ENCODE measurements around the gene KCNJ14.

KCNJ14 gene

DNA sequence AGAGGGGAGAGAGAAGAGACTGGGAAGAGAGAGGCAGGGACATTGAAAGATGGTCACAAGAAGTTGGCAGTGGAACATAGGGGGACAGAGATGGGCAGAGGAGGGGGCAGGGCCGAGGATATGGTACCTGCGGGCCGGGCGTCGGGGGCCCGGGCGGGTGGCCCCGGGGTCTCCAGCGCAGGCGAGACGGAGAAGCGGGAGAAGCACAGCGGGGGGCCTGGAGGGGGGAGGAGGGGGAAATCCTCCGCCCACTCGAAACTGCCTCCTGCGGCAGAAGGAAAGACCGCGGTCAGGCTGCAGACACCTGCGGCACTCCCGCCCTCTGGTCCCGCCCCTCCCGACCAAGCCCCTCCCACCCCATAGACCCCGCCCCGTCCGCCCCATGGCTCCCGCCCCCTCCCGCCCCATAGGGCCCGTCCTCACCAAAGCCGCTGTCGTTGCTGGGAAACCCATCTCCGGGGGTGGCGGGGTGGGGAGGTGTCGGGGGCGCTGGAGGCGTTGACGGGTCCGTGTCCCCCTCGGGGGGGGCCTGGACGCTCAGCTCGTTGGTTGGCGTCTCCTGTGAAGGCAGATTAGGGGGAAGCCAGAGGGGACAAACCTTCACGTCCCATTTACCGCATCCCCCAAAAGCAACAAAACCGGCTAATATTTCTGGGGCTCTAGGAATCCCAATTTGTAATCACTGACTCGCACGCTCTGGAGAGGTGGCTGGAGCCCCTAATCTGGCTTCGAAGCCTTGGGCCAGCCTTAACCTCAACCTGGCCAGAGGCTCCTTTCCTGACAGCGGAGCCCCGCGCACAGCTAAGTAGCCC is 35.8 kb downstream of the KCNJ14 start:
- no peaks in the 10 kb centered on the region for H3K36me3 ChIP-seq (ENCODE audit: insufficient read depth, low read length)
- no peaks in the 10 kb centered on the region for H3K9me3 ChIP-seq (ENCODE audit: insufficient read depth, low read depth, low read length)
- peaks cover 8% of the 10 kb centered on the region for H3K27me3 ChIP-seq (ENCODE audit: insufficient read depth, low read length)
- WGBS = 3% methylated on average over 36 of the region's 50 CpGs
- peak overlapping the region; percentile 89; the same call in 1 of the 2 replicates for H3K27ac ChIP-seq (ENCODE audit: low read depth, low read length)
- H3K9ac ChIP-seq (ENCODE audit: low read depth, low read length) = no peak overlapping the region
- peak overlapping the region; percentile 60 for H3K4me3 ChIP-seq (ENCODE audit: low read length)
- H3K4me1 ChIP-seq (ENCODE audit: insufficient read depth, low read length) = peaks cover 7% of the 10 kb centered on the region

GRCh38 chr19:48491793-48492123 is 36.4 kb downstream of the KCNJ14 start:
- H3K27ac ChIP-seq (ENCODE audit: low read depth, low read length) = peak overlapping the region; percentile 89; the same call in 1 of the 2 replicates
- H3K9me3 ChIP-seq (ENCODE audit: insufficient read depth, low read depth, low read length) = no peaks in the 10 kb centered on the region
- H3K27me3 ChIP-seq (ENCODE audit: insufficient read depth, low read length) = peaks cover 8% of the 10 kb centered on the region
- WGBS = 9% methylated on average over 10 of the region's 10 CpGs
- peak overlapping the region; percentile 60 for H3K4me3 ChIP-seq (ENCODE audit: low read length)
- H3K9ac ChIP-seq (ENCODE audit: low read depth, low read length) = no peak overlapping the region
- no peaks in the 10 kb centered on the region for H3K36me3 ChIP-seq (ENCODE audit: insufficient read depth, low read length)
- H3K4me1 ChIP-seq (ENCODE audit: insufficient read depth, low read length) = peaks cover 7% of the 10 kb centered on the region

GRCh38 chr19:48492925-48493717 is 37.7 kb downstream of the KCNJ14 start:
- Histone ChIP-seq H3K9me3 (ENCODE audit: insufficient read depth, low read depth, low read length) (no peaks in the 10 kb centered on the region), H3K4me1 (ENCODE audit: insufficient read depth, low read length) (peaks cover 7% of the 10 kb centered on the region), H3K4me3 (ENCODE audit: low read length) (peak overlapping the region; percentile 69), H3K36me3 (ENCODE audit: insufficient read depth, low read length) (no peaks in the 10 kb centered on the region), H3K9ac (ENCODE audit: low read depth, low read length) (peak overlapping the region; percentile 73), H3K27ac (ENCODE audit: low read depth, low read length) (peak overlapping the region; percentile 84; the same call in 1 of the 2 replicates), H3K27me3 (ENCODE audit: insufficient read depth, low read length) (peaks cover 8% of the 10 kb centered on the region)
- 2% methylated on average over 43 of the region's 47 CpGs for WGBS

- H3K4me3 ChIP-seq (ENCODE audit: low read length) = peak overlapping the region; percentile 69
- peak overlapping the region; percentile 73 for H3K9ac ChIP-seq (ENCODE audit: low read depth, low read length)
- no peaks in the 10 kb centered on the region for H3K9me3 ChIP-seq (ENCODE audit: insufficient read depth, low read depth, low read length)
- H3K36me3 ChIP-seq (ENCODE audit: insufficient read depth, low read length) = no peaks in the 10 kb centered on the region
- peaks cover 8% of the 10 kb centered on the region for H3K27me3 ChIP-seq (ENCODE audit: insufficient read depth, low read length)
- H3K4me1 ChIP-seq (ENCODE audit: insufficient read depth, low read length) = peaks cover 7% of the 10 kb centered on the region
- H3K27ac ChIP-seq (ENCODE audit: low read depth, low read length) = no peak overlapping the region; the same call in 1 of the 2 replicates
- WGBS = 5% methylated on average over 70 of the region's 70 CpGs
Measured at GRCh38 chr19:48493718-48494401, 38.5 kb downstream of the KCNJ14 start.

DNA sequence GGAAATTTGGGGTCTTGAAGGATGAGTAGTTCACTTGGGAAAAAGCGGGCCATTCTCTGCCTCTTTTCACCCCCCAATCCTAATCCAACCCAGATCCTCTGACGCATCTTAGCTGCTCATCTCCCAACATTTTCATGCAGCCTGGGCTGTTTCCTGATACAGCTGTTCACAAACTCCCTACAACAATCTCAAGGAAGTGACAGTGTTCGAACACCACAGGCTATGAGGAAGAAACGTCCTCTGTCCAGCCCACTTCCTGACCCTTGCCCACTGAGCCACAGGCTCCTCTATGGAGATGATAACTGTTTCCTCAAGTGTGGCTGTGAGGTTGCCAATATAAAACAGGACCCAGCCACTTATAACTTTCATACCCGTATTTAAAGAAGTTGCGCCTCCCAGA is 40.0 kb downstream of the KCNJ14 start:
- Histone ChIP-seq H3K4me3 (ENCODE audit: low read length) (no peak overlapping the region), H3K4me1 (ENCODE audit: insufficient read depth, low read length) (peaks cover 2% of the 10 kb centered on the region; the same call in 1 of the 2 replicates), H3K27ac (ENCODE audit: low read depth, low read length) (no peak overlapping the region), H3K36me3 (ENCODE audit: insufficient read depth, low read length) (no peaks in the 10 kb centered on the region), H3K9ac (ENCODE audit: low read depth, low read length) (no peak overlapping the region), H3K27me3 (ENCODE audit: insufficient read depth, low read length) (peaks cover 3% of the 10 kb centered on the region; the same call in 1 of the 2 replicates), H3K9me3 (ENCODE audit: insufficient read depth, low read depth, low read length) (no peaks in the 10 kb centered on the region)
- WGBS = 92% methylated on average over 6 of the region's 6 CpGs

- H3K36me3 ChIP-seq (ENCODE audit: insufficient read depth, low read length) = no peaks in the 10 kb centered on the region
- 94% methylated on average over 45 of the region's 45 CpGs for WGBS
- H3K4me3 ChIP-seq (ENCODE audit: low read length) = no peak overlapping the region
- H3K27ac ChIP-seq (ENCODE audit: low read depth, low read length) = no peak overlapping the region
- H3K4me1 ChIP-seq (ENCODE audit: insufficient read depth, low read length) = no peaks in the 10 kb centered on the region
- no peak overlapping the region for H3K9ac ChIP-seq (ENCODE audit: low read depth, low read length)
- no peaks in the 10 kb centered on the region for H3K9me3 ChIP-seq (ENCODE audit: insufficient read depth, low read depth, low read length)
- H3K27me3 ChIP-seq (ENCODE audit: insufficient read depth, low read length) = peaks cover 3% of the 10 kb centered on the region; the same call in 1 of the 2 replicates
Measured at GRCh38 chr19:48496959-48497727, 41.8 kb downstream of the KCNJ14 start.

- no peaks in the 10 kb centered on the region for H3K9me3 ChIP-seq (ENCODE audit: insufficient read depth, low read depth, low read length)
- 93% methylated on average over 46 of the region's 46 CpGs for WGBS
- peaks cover 3% of the 10 kb centered on the region; the same call in 1 of the 2 replicates for H3K27me3 ChIP-seq (ENCODE audit: insufficient read depth, low read length)
- H3K27ac ChIP-seq (ENCODE audit: low read depth, low read length) = no peak overlapping the region
- no peak overlapping the region for H3K4me3 ChIP-seq (ENCODE audit: low read length)
- H3K36me3 ChIP-seq (ENCODE audit: insufficient read depth, low read length) = no peaks in the 10 kb centered on the region
- no peak overlapping the region for H3K9ac ChIP-seq (ENCODE audit: low read depth, low read length)
- H3K4me1 ChIP-seq (ENCODE audit: insufficient read depth, low read length) = 0 out of 2 replicates have a peak, but pooled peaks cover 3% of the 10 kb centered on the region
Measured at GRCh38 chr19:48497728-48498594, 42.6 kb downstream of the KCNJ14 start.

DNA sequence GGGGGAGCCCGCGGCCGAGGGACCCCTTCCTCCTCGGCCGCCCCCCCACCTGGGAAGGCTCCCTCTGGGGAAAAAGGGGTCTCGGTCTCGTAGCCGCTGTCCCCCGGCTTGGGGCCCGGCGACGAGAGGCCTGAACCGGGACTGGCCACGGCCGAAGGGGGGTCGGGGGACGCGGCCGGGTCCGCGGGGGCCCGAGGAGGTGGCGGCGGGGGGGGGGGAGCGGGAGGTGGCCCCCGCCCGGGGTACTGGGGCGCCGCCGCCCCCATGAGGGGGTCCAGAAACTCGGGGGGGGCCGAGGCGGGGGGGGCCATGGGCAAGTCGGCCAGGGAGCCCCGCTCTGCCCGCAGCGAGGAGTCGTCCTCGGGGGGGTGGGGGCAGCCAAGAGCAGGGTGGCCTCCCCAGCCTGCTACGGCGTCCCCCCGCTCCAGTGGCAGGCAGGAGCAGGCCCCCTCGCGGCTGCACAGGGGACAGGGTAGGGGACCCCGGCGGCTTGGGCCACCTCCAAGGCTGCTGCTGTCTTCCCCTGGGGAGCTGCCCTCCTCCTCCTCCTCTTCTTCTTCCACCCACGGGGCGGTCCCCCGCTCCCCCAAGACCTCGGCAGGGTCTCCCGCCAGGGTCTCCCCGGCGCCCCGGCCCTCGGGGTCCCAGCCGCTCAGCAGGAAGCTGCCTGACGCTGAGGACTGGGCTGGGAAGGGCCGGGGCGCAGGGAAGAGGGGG is 43.4 kb downstream of the KCNJ14 start:
- Histone ChIP-seq H3K27me3 (ENCODE audit: insufficient read depth, low read length) (peaks cover 3% of the 10 kb centered on the region; the same call in 1 of the 2 replicates), H3K36me3 (ENCODE audit: insufficient read depth, low read length) (no peaks in the 10 kb centered on the region), H3K4me3 (ENCODE audit: low read length) (no peak overlapping the region), H3K27ac (ENCODE audit: low read depth, low read length) (no peak overlapping the region), H3K9me3 (ENCODE audit: insufficient read depth, low read depth, low read length) (no peaks in the 10 kb centered on the region), H3K9ac (ENCODE audit: low read depth, low read length) (no peak overlapping the region), H3K4me1 (ENCODE audit: insufficient read depth, low read length) (0 out of 2 replicates have a peak, but pooled peaks cover 3% of the 10 kb centered on the region)
- WGBS = 93% methylated on average over 57 of the region's 59 CpGs

DNA sequence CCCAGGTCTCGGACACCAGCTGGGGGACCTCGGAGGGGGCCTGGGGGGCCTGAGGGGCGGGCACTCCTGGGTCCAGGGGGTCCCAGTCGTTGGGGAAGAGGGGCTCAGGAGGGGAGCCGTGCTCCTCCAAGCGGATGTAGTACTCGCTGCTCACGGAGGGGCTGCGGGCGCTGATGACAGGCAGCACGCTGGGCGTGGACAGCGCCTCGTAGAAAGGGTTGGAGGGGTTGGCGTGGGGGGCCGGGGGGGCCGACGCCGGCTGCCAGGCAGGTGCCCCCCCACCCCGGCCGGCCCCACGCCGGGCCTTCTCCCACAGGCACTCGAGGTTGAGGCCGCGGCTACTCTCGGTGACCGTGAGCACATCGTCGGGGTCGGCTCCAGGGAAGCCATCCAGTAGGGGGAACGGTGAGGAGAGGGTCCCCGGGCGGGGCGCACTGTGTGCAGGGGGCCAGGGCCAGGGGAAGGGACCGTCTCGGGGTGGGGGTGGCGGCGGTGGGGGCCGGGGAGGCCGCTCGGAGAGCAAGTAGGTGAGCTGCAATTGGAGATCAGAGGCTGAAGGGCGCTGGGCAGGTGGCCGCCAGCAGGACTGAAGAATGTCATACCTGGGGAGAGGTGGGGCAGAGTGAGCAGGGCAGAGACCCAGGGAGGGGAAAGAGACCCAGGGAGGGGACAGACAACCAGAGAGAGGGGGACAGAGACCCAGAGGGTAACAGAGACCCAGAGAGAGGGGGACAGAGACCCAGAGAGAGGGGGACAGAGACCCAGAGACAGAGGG is 44.1 kb downstream of the KCNJ14 start:
- Histone ChIP-seq H3K4me3 (ENCODE audit: low read length) (no peak overlapping the region), H3K9me3 (ENCODE audit: insufficient read depth, low read depth, low read length) (no peaks in the 10 kb centered on the region), H3K9ac (ENCODE audit: low read depth, low read length) (no peak overlapping the region), H3K27me3 (ENCODE audit: insufficient read depth, low read length) (no peaks in the 10 kb centered on the region), H3K27ac (ENCODE audit: low read depth, low read length) (no peak overlapping the region), H3K36me3 (ENCODE audit: insufficient read depth, low read length) (no peaks in the 10 kb centered on the region), H3K4me1 (ENCODE audit: insufficient read depth, low read length) (0 out of 2 replicates have a peak, but pooled peaks cover 3% of the 10 kb centered on the region)
- WGBS = 92% methylated on average over 44 of the region's 44 CpGs

Measured in HUES64 (cell line).